ENCODE data around the gene CHURC1. TPM values are rescaled to one million over a fixed set of nuclear protein-coding genes. Genes with fewer than 3 reads are reported as not detected.

The CHURC1 gene
- total and polyA plus RNA-seq, 2 of the 8 experiments (the other 6 are each of a cell fraction or from before 2014, with no cell fraction given): 50.2 to 59.3 TPM

GRCh38 chr14:64929014-64929359 lies 14.7 kb downstream of the CHURC1 start (continued):
- no peak for TF ChIP-seq SAP30 (IDR thresholded peaks at IDR 0.05; ENCODE audit: insufficient read depth, insufficient replicate concordance, low read length)
